ENCODE results near the gene CEP170B. TPM values are rescaled to one million over a fixed set of nuclear protein-coding genes. Genes with fewer than 3 reads are reported as not detected.

CEP170B gene
- total and polyA plus RNA-seq, 2 of the 13 experiments (the other 11 are each of a cell fraction or from before 2014, with no cell fraction given): 4.3 to 8.8 TPM

GRCh38 chr14:104855532-104856090, 9.5 kb upstream of the CEP170B start (continued):
- TF ChIP-seq KAT7 (CRISPR knock-in tag; IDR thresholded peaks at IDR 0.05; ENCODE audit: borderline replicate concordance): no peak

- CTCF ChIA-PET (ENCODE audit: low intra/inter-chr PET ratio, low total read pairs): no interaction called here
- DNase-seq (ENCODE audit: low spot score): no peak
- Histone ChIP-seq H2AFZ (ENCODE audit: low read length) (no peak overlapping the region), H3K79me2 (ENCODE audit: insufficient read depth, low read length) (no peaks in the 10 kb centered on the region), H4K20me1 (ENCODE audit: insufficient read depth, low read length) (peaks cover 3% of the 10 kb centered on the region; the same call in 1 of the 2 replicates), H3K4me1 (ENCODE audit: insufficient read depth, low read length) (peaks cover 14% of the 10 kb centered on the region), H3K4me3 (replicated peaks in 1 of 3; ENCODE audit: insufficient read depth in 1 of 3, low read depth in 2 of 3, low read length in 3 of 3) (no peak overlapping the region), H3K27ac (ENCODE audit: extremely low read length, insufficient read depth, low read length) (no peak overlapping the region), H3K4me2 (ENCODE audit: low read depth, low read length) (no peak overlapping the region), H3K9me3 (ENCODE audit: low read length) (no peaks in the 10 kb centered on the region), H3K36me3 (replicated peaks in 1 of 2; ENCODE audit: control insufficient read depth in 1 of 2, insufficient read depth in 2 of 2, low read length in 2 of 2) (no peaks in the 10 kb centered on the region), H3K27me3 (ENCODE audit: control insufficient read depth in 1 of 2, insufficient read depth in 2 of 2, low read length in 2 of 2) (peaks cover 6 to 21% of the 10 kb centered on the region in 2 experiments; a peak in 4 of 5 replicates), H3K9ac (ENCODE audit: insufficient read depth, low read depth, low read length) (no peak overlapping the region)
- POLR2A ChIA-PET: interaction anchor here (1.0 to 1.8 kb wide), 3 partner anchors 8 to 87 kb away, joined by 3 to 8 read pairs (median 3); partner anchors contain the start of gene CEP170B
- in situ Hi-C loops (cut with HindIII; ENCODE audit: extremely low pct_ligation_motif_present, low pct_unique_long_range_greater_than_20kb) (no loop called here), intact Hi-C loops (cut with micrococcal nuclease; ENCODE audit: unreplicated experiment) (no loop called here)
- peak; percentile 75 for ATAC-seq
- BruUV-seq (replicated peaks): no TSS peak
- FAIRE-seq: no peak
- WGBS (ENCODE audit: low lambda C conversion rate): 17% methylated on average over 7 of the region's 21 CpGs
- TF ChIP-seq ZNF24 (IDR thresholded peaks at IDR 0.05): no peak
- no peak for TF ChIP-seq FOXA1 (IDR thresholded peaks at IDR 0.05)
- no peak for TF ChIP-seq FOXA1 (CRISPR knock-in tag; IDR thresholded peaks at IDR 0.05)
- TF ChIP-seq ZNF644 (CRISPR knock-in tag; IDR thresholded peaks at IDR 0.05; ENCODE audit: low read depth): no peak
- TF ChIP-seq ZNF709 (CRISPR knock-in tag; IDR thresholded peaks at IDR 0.05): no peak
- TF ChIP-seq CREBL2 (CRISPR knock-in tag; IDR thresholded peaks at IDR 0.05; ENCODE audit: borderline replicate concordance): no peak
- TF ChIP-seq NCOA2 (CRISPR knock-in tag; IDR thresholded peaks at IDR 0.05): no peak
- TF ChIP-seq ZNF10 (CRISPR knock-in tag; IDR thresholded peaks at IDR 0.05; ENCODE audit: borderline replicate concordance, low read depth): no peak
- TF ChIP-seq NONO (IDR thresholded peaks at IDR 0.05): no peak
- no peak; the same call in 1 of the 2 replicates for TF ChIP-seq NONO (CRISPR knock-in tag; conservative IDR thresholded peaks at IDR 0.05)
- no peak for TF ChIP-seq ZNF883 (CRISPR knock-in tag; IDR thresholded peaks at IDR 0.05; ENCODE audit: not compliant biosample characterization)
- 0 out of 2 replicates have a peak, but pooled peaks have one; percentile 44 for TF ChIP-seq BRF2 (CRISPR knock-in tag; IDR thresholded peaks at IDR 0.05)
- no peak for TF ChIP-seq ZBTB42 (CRISPR knock-in tag; IDR thresholded peaks at IDR 0.05)
- TF ChIP-seq MXD4 (CRISPR knock-in tag; IDR thresholded peaks at IDR 0.05): no peak
- no peak for TF ChIP-seq NFAT5 (CRISPR knock-in tag; IDR thresholded peaks at IDR 0.05)
- no peak for TF ChIP-seq ZNF121 (CRISPR knock-in tag; IDR thresholded peaks at IDR 0.05)
- no peak for TF ChIP-seq JUND (CRISPR knock-in tag; IDR thresholded peaks at IDR 0.05)
Observed at GRCh38 chr14:104856157-104856868, 8.8 kb upstream of the CEP170B start.
